CD4-positive, alpha-beta T cell (primary cell): ENCODE data around the gene ADAMTSL1. TPM values are rescaled to one million over a fixed set of nuclear protein-coding genes. Genes with fewer than 3 reads are reported as not detected.

Source experiments
- ATAC-seq: fragments of 200-7000 bp; cut with Tn5 transposase; one replicate; pipeline ENCODE4 v1.10.0; 2022; ENCODE audit warnings: mild to moderate bottlenecking; ENCODE audit not compliant: poor library complexity
- CTCF ChIA-PET: fragments of 350-600 bp; sonication (Branson Sonifier 250); formaldehyde crosslinking; loops from one replicate; lab custom pipeline; 2021; ENCODE audit warnings: antibody characterized with exemption, inconsistent platforms; lab: Charles Lee
- POLR2A ChIA-PET: fragments of 350-600 bp; sonication (Branson Sonifier 250); formaldehyde crosslinking; loops from one replicate; lab custom pipeline; 2021; ENCODE audit warnings: antibody characterized with exemption, inconsistent platforms; lab: Charles Lee
- DNase-seq, 14 experiments: peaks; one replicate each; pipeline ENCODE4 v3.0.0-alpha.2; 2013 to 2020; ENCODE audit warnings: mixed read lengths in 2 of 14
- H3K27ac ChIP-seq, 2 donors: one replicate each; pipeline versions ENCODE4 v1.5.1 to v1.7.0; 2013; ENCODE audit warnings: low read length in 2 of 2, low read depth in 1 of 2, mild to moderate bottlenecking in 1 of 2
- H3K27me3 ChIP-seq, 2 experiments: 1 replicate in 1 of 2; 2 replicates in 1 of 2; pipeline versions ENCODE4 v1.6.1 to v1.7.0; 2013; ENCODE audit warnings: low read length in 2 of 2, control low read depth in 1 of 2, mild to moderate bottlenecking in 1 of 2, moderate library complexity in 1 of 2; ENCODE audit not compliant: insufficient read depth in 2 of 2, control insufficient read depth in 1 of 2
- H3K36me3 ChIP-seq: one replicate; pipeline ENCODE4 v1.6.1; 2013; ENCODE audit warnings: low read length, control low read depth; ENCODE audit not compliant: insufficient read depth
- H3K4me1 ChIP-seq: one replicate; pipeline ENCODE4 v1.6.1; 2013; ENCODE audit warnings: low read length, control low read depth; ENCODE audit not compliant: insufficient read depth
- H3K4me3 ChIP-seq: one replicate; pipeline ENCODE4 v1.5.1; 2013; ENCODE audit warnings: mild to moderate bottlenecking, low read length, moderate library complexity
- H3K9me3 ChIP-seq, 2 experiments: 1 replicate in 1 of 2; 2 replicates in 1 of 2; pipeline versions ENCODE4 v1.6.1 to v1.7.0; 2013; ENCODE audit warnings: low read length in 2 of 2, mild to moderate bottlenecking in 2 of 2, control low read depth in 1 of 2, moderate library complexity in 1 of 2; ENCODE audit not compliant: control insufficient read depth in 1 of 2, insufficient read depth in 1 of 2
- H3K27ac Mint-ChIP-seq: one replicate; pipeline ENCODE4 v1.8.0; 2020; ENCODE audit warnings: mixed read lengths
- H3K27me3 Mint-ChIP-seq: one replicate; pipeline ENCODE4 v1.8.0; 2021; ENCODE audit warnings: mixed read lengths
- H3K36me3 Mint-ChIP-seq: one replicate; pipeline ENCODE4 v1.8.0; 2021; ENCODE audit warnings: low read depth, mixed read lengths
- H3K4me1 Mint-ChIP-seq: one replicate; pipeline ENCODE4 v1.8.0; 2021; ENCODE audit warnings: low read depth, mixed read lengths
- H3K4me3 Mint-ChIP-seq: one replicate; pipeline ENCODE4 v1.8.0; 2020; ENCODE audit warnings: mild to moderate bottlenecking, mixed read lengths
- H3K9me3 Mint-ChIP-seq: one replicate; pipeline ENCODE4 v1.8.0; 2020; ENCODE audit warnings: mixed read lengths
- CTCF ChIP-seq: fragments of 200-600 bp; IDR thresholded peaks from one replicate; pipeline ENCODE4 v1.8.0; 2022; ENCODE audit warnings: antibody characterized with exemption, mild to moderate bottlenecking
- intact Hi-C, 2 experiments: fragments of 100-400 bp; cut with DNase I in 1 of 2; cut with micrococcal nuclease in 1 of 2; formaldehyde crosslinking; loops; one replicate each; pipeline versions ENCODE4 v1.15.1 to v1.9.0; 2023 to 2025; cut with DNase I, micrococcal nuclease
- total RNA-seq, 174 experiments: library from RNA in 2 of 174; stranded (reverse) in 2 of 174; gene quantifications; one replicate each; pipeline ENCODE4 v1.2.3 and lab custom pipeline; 2021 to 2026

Gene ADAMTSL1
- total RNA-seq, 2 experiments from 2014 or later = not detected

GRCh38 chr9:18821788-18822187 lies 347.8 kb downstream of the ADAMTSL1 start:
- Mint-ChIP-seq H3K9me3 (no peaks in the 10 kb centered on the region), H3K4me1 (peaks cover 17% of the 10 kb centered on the region), H3K36me3 (no peaks in the 10 kb centered on the region), H3K27me3 (no peaks in the 10 kb centered on the region), H3K27ac (no peak overlapping the region), H3K4me3 (no peak overlapping the region)
- Histone ChIP-seq H3K4me3 (no peak overlapping the region), H3K4me1 (peaks cover 5% of the 10 kb centered on the region), H3K27me3 (no peaks in the 10 kb centered on the region), H3K27ac (no peak overlapping the region), H3K36me3 (no peaks in the 10 kb centered on the region), H3K9me3 (no peaks in the 10 kb centered on the region)
- DNase-seq = no peak
- TF ChIP-seq CTCF = no peak
- ChIA-PET POLR2A (no interaction called here), CTCF (no interaction called here)
- intact Hi-C loops = no loop called here
- no peak for ATAC-seq

GRCh38 chr9:18822850-18823249 lies 348.9 kb downstream of the ADAMTSL1 start:
- no peaks in the 10 kb centered on the region for H3K36me3 ChIP-seq
- no peak for DNase-seq
- Mint-ChIP-seq H3K36me3 (no peaks in the 10 kb centered on the region), H3K27me3 (no peaks in the 10 kb centered on the region), H3K4me3 (no peak overlapping the region), H3K4me1 (peaks cover 17% of the 10 kb centered on the region), H3K27ac (no peak overlapping the region), H3K9me3 (no peaks in the 10 kb centered on the region)
- TF ChIP-seq CTCF = no peak
- H3K9me3 ChIP-seq = no peaks in the 10 kb centered on the region
- H3K27me3 ChIP-seq = no peaks in the 10 kb centered on the region
- H3K4me3 ChIP-seq = no peak overlapping the region
- intact Hi-C loops = no loop called here
- no peak for ATAC-seq
- no peak overlapping the region for H3K27ac ChIP-seq
- CTCF ChIA-PET = no interaction called here
- peaks cover 5% of the 10 kb centered on the region for H3K4me1 ChIP-seq
- POLR2A ChIA-PET = no interaction called here

- no peaks in the 10 kb centered on the region for H3K36me3 Mint-ChIP-seq
- H3K4me1 Mint-ChIP-seq = peaks cover 17% of the 10 kb centered on the region
- no peak overlapping the region for H3K4me3 ChIP-seq
- no peaks in the 10 kb centered on the region for H3K9me3 ChIP-seq
- TF ChIP-seq CTCF = no peak
- no peaks in the 10 kb centered on the region for H3K27me3 Mint-ChIP-seq
- no peak for DNase-seq
- no peak overlapping the region for H3K27ac Mint-ChIP-seq
- H3K27ac ChIP-seq = no peak overlapping the region
- intact Hi-C loops = no loop called here
- no peaks in the 10 kb centered on the region for H3K36me3 ChIP-seq
- no peaks in the 10 kb centered on the region for H3K27me3 ChIP-seq
- peaks cover 5% of the 10 kb centered on the region for H3K4me1 ChIP-seq
- no peaks in the 10 kb centered on the region for H3K9me3 Mint-ChIP-seq
- H3K4me3 Mint-ChIP-seq = no peak overlapping the region
- no peak for ATAC-seq
- ChIA-PET CTCF (no interaction called here), POLR2A (no interaction called here)
Observed at GRCh38 chr9:18824095-18824666, 350.2 kb downstream of the ADAMTSL1 start.
